H9 (cell line): Measurements from ENCODE around the gene RAB40C. TPM values are rescaled to one million over a fixed set of nuclear protein-coding genes. Genes with fewer than 3 reads are reported as not detected.

Experiments used
- DNase-seq: peaks from one replicate; pipeline ENCODE4 v3.0.0-alpha.2; 2017
- H2AFZ ChIP-seq: one replicate; pipeline ENCODE4 v1.6.1; 2013; ENCODE audit warnings: mild to moderate bottlenecking, low read length, control low read depth, moderate library complexity
- H2AK5ac ChIP-seq: 2 replicates; pipeline ENCODE4 v1.6.1; 2013; ENCODE audit warnings: low read length, control low read depth, mixed read lengths; ENCODE audit not compliant: insufficient read length
- H2BK120ac ChIP-seq: one replicate; pipeline ENCODE4 v1.6.1; 2013; ENCODE audit warnings: low read depth, mild to moderate bottlenecking, low read length, control low read depth, inconsistent platforms; ENCODE audit not compliant: poor library complexity, severe bottlenecking
- H2BK12ac ChIP-seq: 2 replicates; pipeline ENCODE4 v1.6.1; 2013; ENCODE audit warnings: low read length, control low read depth, mixed read lengths, low read depth; ENCODE audit not compliant: insufficient read length
- H2BK15ac ChIP-seq: 2 replicates; pipeline ENCODE4 v1.6.1; 2013; ENCODE audit warnings: low read depth, low read length, control low read depth
- H2BK20ac ChIP-seq: one replicate; pipeline ENCODE4 v1.6.1; 2013; ENCODE audit warnings: low read depth, mild to moderate bottlenecking, low read length, control low read depth, inconsistent platforms; ENCODE audit not compliant: poor library complexity, severe bottlenecking
- H2BK5ac ChIP-seq: 2 replicates; pipeline ENCODE4 v1.6.1; 2013; ENCODE audit warnings: low read length, control low read depth, mixed read lengths; ENCODE audit not compliant: insufficient read length
- H3K14ac ChIP-seq: 2 replicates; pipeline ENCODE4 v1.6.1; 2013; ENCODE audit warnings: low read length, control low read depth; ENCODE audit not compliant: insufficient read depth
- H3K18ac ChIP-seq: 2 replicates; pipeline ENCODE4 v1.6.1; 2013; ENCODE audit warnings: low read depth, mild to moderate bottlenecking, mixed read lengths, low read length, control low read depth; ENCODE audit not compliant: insufficient read length
- H3K23ac ChIP-seq: 2 replicates; pipeline ENCODE4 v1.6.1; 2013; ENCODE audit warnings: low read length, control low read depth, mixed read lengths, low read depth; ENCODE audit not compliant: insufficient read length
- H3K23me2 ChIP-seq: 2 replicates; pipeline ENCODE4 v1.6.1; 2013; ENCODE audit warnings: low read depth, mild to moderate bottlenecking, mixed read lengths, low read length, control low read depth; ENCODE audit not compliant: insufficient read length, poor library complexity, severe bottlenecking
- H3K27ac ChIP-seq: 2 replicates; pipeline ENCODE4 v1.5.1; 2013; ENCODE audit warnings: low read length, control low read depth, mixed read lengths, low read depth; ENCODE audit not compliant: insufficient read length
- H3K27me3 ChIP-seq: 2 replicates; pipeline ENCODE4 v1.6.1; 2013; ENCODE audit warnings: low read length, control low read depth, inconsistent platforms; ENCODE audit not compliant: insufficient read depth
- H3K4ac ChIP-seq: 2 replicates; pipeline ENCODE4 v1.6.1; 2013; ENCODE audit warnings: low read depth, mild to moderate bottlenecking, control low read depth, inconsistent platforms, low read length, moderate library complexity
- H3K4me1 ChIP-seq: 2 replicates; pipeline ENCODE4 v1.6.1; 2013; ENCODE audit warnings: low read length, control low read depth, inconsistent platforms; ENCODE audit not compliant: insufficient read depth
- H3K4me2 ChIP-seq: 2 replicates; pipeline ENCODE4 v1.6.1; 2013; ENCODE audit warnings: low read length, control low read depth, mixed read lengths; ENCODE audit not compliant: insufficient read length, insufficient read depth
- H3K56ac ChIP-seq: 2 replicates; pipeline ENCODE4 v1.6.1; 2013; ENCODE audit warnings: low read depth, mild to moderate bottlenecking, mixed read lengths, low read length, control low read depth; ENCODE audit not compliant: insufficient read length
- H3K79me1 ChIP-seq: 2 replicates; pipeline ENCODE4 v1.6.1; 2013; ENCODE audit warnings: low read depth, mild to moderate bottlenecking, moderate library complexity, low read length, control low read depth, inconsistent platforms; ENCODE audit not compliant: insufficient read depth, poor library complexity, severe bottlenecking
- H3K79me2 ChIP-seq: 2 replicates; pipeline ENCODE4 v1.6.1; 2013; ENCODE audit warnings: low read length, control low read depth, inconsistent platforms; ENCODE audit not compliant: insufficient read depth
- H3K9ac ChIP-seq: 2 replicates; pipeline ENCODE4 v1.6.1; 2013; ENCODE audit warnings: low read length, control low read depth, mixed read lengths; ENCODE audit not compliant: insufficient read length; ENCODE audit errors: extremely low read depth
- H3K9me3 ChIP-seq: one replicate; pipeline ENCODE4 v1.6.1; 2013; ENCODE audit warnings: low read depth, low read length, inconsistent platforms; ENCODE audit not compliant: control insufficient read depth
- H3T11ph ChIP-seq: one replicate; pipeline ENCODE4 v1.6.1; 2013; ENCODE audit warnings: mild to moderate bottlenecking, low read length, control low read depth, inconsistent platforms
- H4K20me1 ChIP-seq: one replicate; pipeline ENCODE4 v1.6.1; 2013; ENCODE audit not compliant: control insufficient read depth, insufficient read length, insufficient read depth
- H4K5ac ChIP-seq: 2 replicates; pipeline ENCODE4 v1.6.1; 2013; ENCODE audit warnings: low read depth, mild to moderate bottlenecking, mixed read lengths, low read length, control low read depth; ENCODE audit not compliant: insufficient read length
- H4K8ac ChIP-seq: replicated peaks from 2 replicates; pipeline ENCODE4 v1.6.1; 2013; ENCODE audit warnings: low read length, control low read depth, mixed read lengths, low read depth; ENCODE audit not compliant: insufficient read length
- H4K91ac ChIP-seq: 2 replicates; pipeline ENCODE4 v1.6.1; 2013; ENCODE audit warnings: low read depth, mild to moderate bottlenecking, moderate library complexity, mixed read lengths, low read length, control low read depth; ENCODE audit not compliant: insufficient read length
- H3K27ac Mint-ChIP-seq, 3 experiments: 2 replicates in 2 of 3; 3 replicates in 1 of 3; pipeline ENCODE4 v1.8.0; 2020 to 2021; ENCODE audit warnings: mixed read lengths in 3 of 3, mild to moderate bottlenecking in 1 of 3, moderate library complexity in 1 of 3
- H3K27me3 Mint-ChIP-seq: 2 replicates; pipeline ENCODE4 v1.8.0; 2021; ENCODE audit warnings: low read depth, mild to moderate bottlenecking, moderate library complexity, mixed read lengths
- H3K36me3 Mint-ChIP-seq, 3 experiments: 2 replicates in 2 of 3; 3 replicates in 1 of 3; pipeline ENCODE4 v1.8.0; 2020 to 2021; ENCODE audit warnings: low read depth in 3 of 3, mixed read lengths in 3 of 3; ENCODE audit not compliant: insufficient read depth in 1 of 3
- H3K4me1 Mint-ChIP-seq, 2 experiments: 2 replicates each; pipeline ENCODE4 v1.8.0; 2020; ENCODE audit warnings: mixed read lengths in 2 of 2
- H3K4me3 Mint-ChIP-seq, 2 experiments: 2 replicates in 1 of 2; 3 replicates in 1 of 2; pipeline ENCODE4 v1.8.0; 2020 to 2021; ENCODE audit warnings: mild to moderate bottlenecking in 2 of 2, mixed read lengths in 2 of 2, moderate library complexity in 1 of 2
- H3K9me3 Mint-ChIP-seq, 2 experiments: 2 replicates in 1 of 2; 3 replicates in 1 of 2; pipeline ENCODE4 v1.8.0; 2020; ENCODE audit warnings: mild to moderate bottlenecking in 2 of 2, mixed read lengths in 2 of 2, moderate library complexity in 1 of 2
- whole genome bisulfite sequencing: extraction: QIAGEN DNeasy Blood & Tissue Kit; methylation state at CpG from one replicate; pipeline ENCODE4 v1.1.7; 2013; ENCODE audit warnings: missing lambda C conversion rate, low lambda C conversion rate, mixed read lengths; ENCODE audit not compliant: insufficient read length; ENCODE audit errors: extremely low coverage; 5-methylcytosine and 5-hydroxymethylcytosine counted together
- total RNA-seq: library from RNA; stranded (reverse); gene quantifications from 2 replicates; pipeline ENCODE4 v1.2.1, GENCODE V29; 2021
- TF ChIP-seq, protein P1 (sequence below): fragments of 200-600 bp; sonication (generic); conservative IDR thresholded peaks from 3 replicates; pipeline ENCODE4 v1.8.0; 2021; ENCODE audit warnings: antibody characterized with exemption, mild to moderate bottlenecking

The RAB40C gene
- total RNA-seq, 1 experiment from 2014 or later = 19.1 TPM

DNA sequence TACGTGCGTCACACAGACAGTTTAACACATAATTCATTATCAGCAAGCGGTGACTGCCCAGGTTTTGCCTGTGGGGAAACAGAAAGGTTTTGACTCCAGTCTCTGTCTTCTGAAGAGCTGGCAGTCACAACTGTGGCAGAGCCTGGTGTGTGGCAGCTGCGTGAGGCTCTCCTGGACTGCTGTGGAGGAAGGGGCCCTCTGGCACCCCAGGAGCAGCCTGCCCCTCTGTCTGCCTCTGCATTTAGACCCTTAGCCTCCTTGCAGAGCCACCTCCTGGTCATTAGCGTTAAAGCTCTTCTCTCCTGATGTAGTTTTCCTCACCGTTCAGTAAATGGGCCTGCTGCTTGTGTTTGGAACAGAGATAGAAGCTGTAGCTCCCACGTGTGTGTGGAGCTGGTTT lies 10.9 kb downstream of the RAB40C start:
- H3K4ac ChIP-seq = no peak overlapping the region
- H3K23ac ChIP-seq = no peak overlapping the region
- H2BK20ac ChIP-seq = no peak overlapping the region
- no peak overlapping the region for H4K91ac ChIP-seq
- H3K14ac ChIP-seq = no peak overlapping the region
- Mint-ChIP-seq H3K27ac (no peak overlapping the region), H3K36me3 (peaks cover 21 to 38% (median 32%) of the 10 kb centered on the region in 3 experiments), H3K9me3 (peaks cover 13 to 18% of the 10 kb centered on the region in 2 experiments), H3K27me3 (peaks cover 15% of the 10 kb centered on the region), H3K4me3 (no peak overlapping the region), H3K4me1 (no peaks in the 10 kb centered on the region)
- H4K8ac ChIP-seq = no peak overlapping the region
- no peak overlapping the region for H3K56ac ChIP-seq
- H3T11ph ChIP-seq = no peak overlapping the region
- no peaks in the 10 kb centered on the region for H3K79me2 ChIP-seq
- H2BK5ac ChIP-seq = no peak overlapping the region
- no CpG with 5 or more reads among the region's 7 CpGs for WGBS
- no peak overlapping the region for H3K18ac ChIP-seq
- H4K20me1 ChIP-seq = no peaks in the 10 kb centered on the region
- no peak for DNase-seq
- H3K4me2 ChIP-seq = no peak overlapping the region
- H2AFZ ChIP-seq = no peak overlapping the region
- no peaks in the 10 kb centered on the region for H3K79me1 ChIP-seq
- H3K9me3 ChIP-seq = no peaks in the 10 kb centered on the region
- no peaks in the 10 kb centered on the region for H3K4me1 ChIP-seq
- no peak overlapping the region for H2BK12ac ChIP-seq
- no peaks in the 10 kb centered on the region for H3K23me2 ChIP-seq
- H3K9ac ChIP-seq = no peak overlapping the region
- H4K5ac ChIP-seq = no peak overlapping the region
- H2BK15ac ChIP-seq = no peak overlapping the region
- H2BK120ac ChIP-seq = no peak overlapping the region
- H3K27ac ChIP-seq = no peak overlapping the region
- TF ChIP-seq, protein P1, sequence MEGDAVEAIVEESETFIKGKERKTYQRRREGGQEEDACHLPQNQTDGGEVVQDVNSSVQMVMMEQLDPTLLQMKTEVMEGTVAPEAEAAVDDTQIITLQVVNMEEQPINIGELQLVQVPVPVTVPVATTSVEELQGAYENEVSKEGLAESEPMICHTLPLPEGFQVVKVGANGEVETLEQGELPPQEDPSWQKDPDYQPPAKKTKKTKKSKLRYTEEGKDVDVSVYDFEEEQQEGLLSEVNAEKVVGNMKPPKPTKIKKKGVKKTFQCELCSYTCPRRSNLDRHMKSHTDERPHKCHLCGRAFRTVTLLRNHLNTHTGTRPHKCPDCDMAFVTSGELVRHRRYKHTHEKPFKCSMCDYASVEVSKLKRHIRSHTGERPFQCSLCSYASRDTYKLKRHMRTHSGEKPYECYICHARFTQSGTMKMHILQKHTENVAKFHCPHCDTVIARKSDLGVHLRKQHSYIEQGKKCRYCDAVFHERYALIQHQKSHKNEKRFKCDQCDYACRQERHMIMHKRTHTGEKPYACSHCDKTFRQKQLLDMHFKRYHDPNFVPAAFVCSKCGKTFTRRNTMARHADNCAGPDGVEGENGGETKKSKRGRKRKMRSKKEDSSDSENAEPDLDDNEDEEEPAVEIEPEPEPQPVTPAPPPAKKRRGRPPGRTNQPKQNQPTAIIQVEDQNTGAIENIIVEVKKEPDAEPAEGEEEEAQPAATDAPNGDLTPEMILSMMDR = peak; percentile 63
- no peaks in the 10 kb centered on the region for H3K27me3 ChIP-seq
- no peak overlapping the region for H2AK5ac ChIP-seq
